GM19372 (cell line): ENCODE measurements around the gene TNFRSF13B.

Source experiments
- ATAC-seq: cut with Tn5 transposase; IDR thresholded peaks from one replicate; pipeline ENCODE4 v1.9.1; 2021; ENCODE audit warnings: mild to moderate bottlenecking, low read depth, moderate library complexity; ENCODE audit not compliant: unreplicated experiment

The TNFRSF13B gene

DNA sequence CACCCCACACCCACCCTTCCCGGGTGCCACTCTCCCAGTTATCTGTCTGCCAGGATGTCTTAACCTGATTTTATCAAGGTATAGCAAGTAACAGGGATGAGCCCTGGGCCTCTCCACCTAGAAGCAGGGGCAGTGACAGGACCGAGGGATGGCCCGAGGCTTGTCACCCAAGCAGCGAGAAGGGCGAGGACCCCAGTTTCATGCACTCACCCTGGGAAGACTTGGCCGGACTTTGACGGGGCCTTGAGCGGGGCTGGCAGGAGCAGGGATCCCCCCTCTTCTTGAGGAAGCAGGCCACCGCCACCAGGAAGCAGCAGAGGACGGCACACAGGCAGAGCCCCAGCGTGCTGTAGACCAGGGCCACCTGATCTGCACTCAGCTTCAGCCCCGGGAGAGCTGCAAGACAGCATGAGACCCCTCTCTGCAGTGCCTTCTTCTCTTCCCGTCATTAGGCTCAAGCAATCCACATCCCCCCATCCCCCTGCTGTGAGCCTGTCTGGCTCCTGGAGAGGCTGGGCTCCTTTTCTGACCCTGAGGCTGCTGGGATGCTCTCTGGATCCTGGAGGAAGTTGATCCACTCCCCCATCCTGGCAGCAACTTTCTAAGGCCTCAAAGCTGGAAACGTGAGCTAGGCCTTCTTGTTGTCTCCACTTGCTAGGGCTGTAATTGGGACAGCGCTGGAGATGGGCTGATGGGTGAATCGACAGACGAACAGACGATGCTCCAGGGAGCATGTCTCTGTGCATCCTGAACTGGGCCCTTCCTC lies 31.6 kb downstream of the TNFRSF13B start:
- ATAC-seq = no peak

DNA sequence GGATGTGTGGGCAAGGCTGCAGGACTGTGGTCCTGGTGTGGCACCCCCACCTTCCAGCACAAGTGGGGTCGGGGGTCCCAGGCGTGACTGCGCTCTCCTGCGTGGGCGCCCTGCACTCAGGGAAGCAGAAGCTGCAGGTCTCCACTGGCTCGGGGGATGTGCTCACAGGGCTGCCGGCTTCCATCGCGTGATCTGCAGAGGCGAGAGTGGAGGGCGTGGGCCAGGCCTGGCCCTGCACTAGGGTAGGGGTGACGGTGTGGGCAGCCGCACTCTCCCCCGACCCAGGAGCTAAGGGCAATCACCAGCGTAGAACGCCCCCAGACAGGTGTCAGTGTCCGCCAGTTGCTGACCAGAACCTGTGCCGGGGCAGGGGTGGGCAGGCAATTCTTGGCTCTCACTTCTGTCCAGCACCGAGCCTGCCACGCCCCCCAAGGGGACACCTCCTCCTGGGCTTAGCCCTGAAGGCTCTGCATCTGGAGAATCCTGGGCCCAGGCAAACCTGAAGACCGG lies 32.3 kb downstream of the TNFRSF13B start:
- no peak for ATAC-seq

DNA sequence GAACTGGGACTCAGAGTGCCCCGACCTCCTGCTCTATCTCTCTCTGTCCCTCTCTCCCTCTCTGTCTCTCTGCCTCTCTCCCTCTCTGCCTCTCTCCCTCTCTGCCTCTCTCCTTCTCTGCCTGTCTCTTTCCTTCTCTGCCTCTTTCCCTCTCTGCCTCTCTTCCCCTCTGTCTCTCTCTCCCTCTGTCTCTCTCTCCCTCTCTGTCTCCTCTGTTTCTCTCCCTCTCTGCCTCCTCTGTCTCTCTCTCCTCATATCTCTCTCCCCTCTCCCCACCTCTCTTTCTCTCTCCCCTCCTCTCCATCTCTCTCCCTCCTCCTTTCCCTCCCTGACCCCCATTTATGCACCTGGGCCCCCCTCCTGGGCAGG lies 32.7 kb downstream of the TNFRSF13B start:
- ATAC-seq = no peak

DNA sequence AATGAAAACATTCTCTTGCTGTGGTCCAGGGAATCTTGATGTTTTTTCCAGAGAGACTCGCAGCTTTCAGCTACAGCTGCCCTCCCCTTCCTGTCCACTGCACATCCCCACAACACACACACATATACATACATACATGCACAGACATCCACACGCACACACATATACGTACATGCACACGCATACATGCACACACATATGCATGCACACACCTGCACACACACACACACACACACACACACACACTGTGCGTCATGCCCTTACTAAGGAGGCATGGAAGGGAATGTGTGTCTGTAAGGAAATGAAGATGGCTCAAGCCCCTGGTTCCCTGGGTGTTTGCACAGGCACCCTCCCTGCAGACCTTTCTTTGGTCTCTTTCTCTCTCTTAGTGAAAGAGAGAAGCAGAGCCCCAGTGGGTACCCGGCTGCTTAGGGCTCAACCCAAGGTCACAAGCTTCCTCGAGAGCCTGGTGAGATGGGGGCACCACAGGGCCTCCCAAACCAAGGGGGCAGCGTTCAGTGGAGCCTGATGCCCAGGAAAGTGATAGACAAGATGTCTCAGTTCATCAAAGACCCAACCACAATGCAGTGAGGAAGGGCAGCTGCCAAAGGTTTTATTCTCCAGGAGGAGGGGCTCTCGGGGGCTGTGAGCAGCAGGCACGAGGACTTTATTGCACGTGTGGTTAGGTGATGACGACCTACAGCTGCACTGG lies 33.3 kb downstream of the TNFRSF13B start:
- ATAC-seq = no peak

DNA sequence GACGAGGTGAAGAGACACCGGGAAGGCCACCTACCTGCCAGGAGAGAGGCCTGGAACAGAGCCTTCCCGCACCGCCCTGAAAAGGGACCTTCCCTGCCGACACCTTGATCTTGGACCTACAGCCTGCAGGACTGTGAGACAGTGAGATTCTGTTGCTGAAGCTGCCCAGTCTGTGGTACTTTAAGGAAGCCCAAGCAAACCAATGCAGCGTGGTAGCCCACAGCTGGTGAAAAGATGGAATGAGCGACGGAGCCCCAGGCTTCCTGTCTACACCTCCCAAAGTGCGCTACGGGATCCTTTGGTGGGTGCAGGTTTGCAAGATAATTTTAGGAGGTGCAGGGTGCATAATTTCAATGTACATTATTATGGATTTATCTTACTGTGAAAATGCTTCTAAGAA lies 33.9 kb downstream of the TNFRSF13B start:
- no peak for ATAC-seq

DNA sequence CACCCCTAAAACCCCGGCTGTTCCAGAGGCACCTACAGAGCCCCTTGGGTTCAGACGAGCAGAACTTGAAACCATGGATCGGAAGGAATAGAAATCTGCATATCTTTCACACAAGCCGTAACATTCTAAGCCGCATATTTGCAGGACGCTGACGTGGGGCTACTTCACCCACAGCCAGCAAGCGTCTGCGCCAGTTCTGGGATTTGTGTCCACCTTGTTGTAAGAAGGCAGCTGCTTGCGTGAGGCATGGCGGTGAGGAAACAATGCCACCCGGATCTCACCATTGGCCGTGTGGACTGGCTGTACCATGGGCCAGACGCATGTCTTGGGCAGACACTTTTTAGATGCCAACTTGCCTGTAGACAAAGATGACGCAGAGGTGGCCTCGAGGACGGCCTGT lies 34.5 kb downstream of the TNFRSF13B start:
- ATAC-seq = no peak

DNA sequence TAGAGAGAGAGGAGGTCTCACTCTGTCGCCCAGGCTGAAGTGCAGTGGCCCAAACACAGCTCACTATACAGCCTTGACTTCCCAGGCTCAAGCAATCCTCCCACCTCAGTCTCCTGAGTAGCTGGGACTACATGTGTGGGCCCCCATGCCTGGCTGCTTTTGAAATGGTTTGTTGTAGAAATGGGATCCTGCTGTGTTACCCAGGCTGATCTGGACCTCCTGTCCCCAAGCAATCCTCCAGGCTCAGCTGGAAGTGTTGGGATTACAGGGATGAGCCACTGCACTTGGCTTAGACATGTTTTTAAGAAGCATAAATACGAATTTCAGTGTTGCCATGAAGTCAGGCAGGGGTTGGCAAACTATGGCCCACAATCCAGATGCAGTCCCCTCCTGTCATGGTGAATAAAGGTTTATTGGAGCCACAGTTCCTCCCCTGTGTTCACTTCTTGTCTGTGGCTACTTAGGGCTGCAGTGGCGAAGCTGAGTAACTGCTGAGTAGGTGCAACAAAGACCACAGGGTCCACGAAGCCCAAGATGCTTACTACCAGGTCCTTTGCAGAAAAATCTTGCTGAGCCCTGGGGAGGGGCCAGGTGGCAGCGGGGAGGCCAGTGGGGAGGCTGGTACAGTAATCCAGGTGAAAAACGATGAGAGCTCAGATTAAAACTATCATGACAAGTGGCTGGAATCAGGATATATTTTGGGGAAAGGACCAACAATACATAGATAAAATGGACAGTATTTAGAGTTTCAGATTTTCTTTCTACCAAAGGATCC lies 35.2 kb downstream of the TNFRSF13B start:
- no peak for ATAC-seq

DNA sequence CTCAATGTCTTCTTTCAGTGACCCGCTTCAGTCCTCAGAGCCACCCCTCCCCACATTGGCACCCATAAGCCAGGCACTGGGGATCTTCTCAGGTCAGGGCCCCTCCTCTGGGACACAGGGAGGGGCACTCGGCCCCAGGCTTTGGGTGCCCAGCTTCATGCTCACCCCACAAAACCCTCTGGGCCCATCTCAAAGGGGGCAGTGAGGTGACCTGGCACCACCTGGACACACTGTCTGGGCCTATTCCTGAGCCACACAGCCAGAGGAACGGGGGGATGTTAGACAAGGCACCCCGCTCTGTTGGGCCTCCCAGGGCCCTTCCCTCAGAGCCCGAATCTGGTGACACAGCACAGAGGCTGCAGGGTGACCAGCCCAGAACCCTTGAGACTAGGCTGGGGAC lies 36.1 kb downstream of the TNFRSF13B start:
- ATAC-seq = no peak

DNA sequence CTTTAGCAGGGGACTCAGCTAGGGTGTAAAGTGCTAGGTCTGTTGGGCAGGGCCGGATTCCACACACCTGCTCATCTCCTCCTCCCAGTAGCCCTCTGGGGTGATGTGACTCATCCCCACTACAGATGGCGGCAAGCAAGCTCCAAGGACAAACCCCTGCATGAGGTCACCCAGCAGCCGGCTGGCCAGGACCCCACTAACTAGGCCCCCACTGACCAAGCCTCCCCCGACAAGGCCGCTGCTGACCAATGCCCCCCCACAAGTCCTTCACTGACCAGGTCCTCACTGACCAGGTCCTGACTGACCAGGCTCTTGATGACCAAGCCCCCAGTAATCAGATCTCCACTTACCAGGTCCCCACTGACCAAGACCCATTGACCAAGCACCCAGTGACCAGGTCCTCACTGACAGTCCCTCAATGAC lies 36.7 kb downstream of the TNFRSF13B start:
- no peak for ATAC-seq

DNA sequence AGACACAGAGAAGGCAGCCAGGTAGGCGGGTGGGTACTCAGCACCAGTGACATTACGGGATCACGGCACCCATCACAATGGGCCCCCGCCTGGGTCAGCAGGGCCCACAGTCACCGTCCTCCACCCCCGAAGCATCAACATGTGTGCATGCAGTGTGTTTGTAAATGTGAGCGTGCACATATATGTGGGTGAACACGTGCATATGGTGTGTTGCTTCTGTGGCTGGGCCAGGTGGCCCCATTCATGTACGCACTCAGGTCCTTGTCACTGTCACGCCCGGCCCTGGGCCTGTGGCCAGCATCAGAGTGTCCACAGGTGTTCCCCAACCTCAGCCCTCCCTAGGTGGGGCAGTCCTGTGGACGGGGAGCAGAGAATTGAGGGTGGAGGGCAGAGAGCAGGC lies 37.1 kb downstream of the TNFRSF13B start:
- no peak for ATAC-seq

DNA sequence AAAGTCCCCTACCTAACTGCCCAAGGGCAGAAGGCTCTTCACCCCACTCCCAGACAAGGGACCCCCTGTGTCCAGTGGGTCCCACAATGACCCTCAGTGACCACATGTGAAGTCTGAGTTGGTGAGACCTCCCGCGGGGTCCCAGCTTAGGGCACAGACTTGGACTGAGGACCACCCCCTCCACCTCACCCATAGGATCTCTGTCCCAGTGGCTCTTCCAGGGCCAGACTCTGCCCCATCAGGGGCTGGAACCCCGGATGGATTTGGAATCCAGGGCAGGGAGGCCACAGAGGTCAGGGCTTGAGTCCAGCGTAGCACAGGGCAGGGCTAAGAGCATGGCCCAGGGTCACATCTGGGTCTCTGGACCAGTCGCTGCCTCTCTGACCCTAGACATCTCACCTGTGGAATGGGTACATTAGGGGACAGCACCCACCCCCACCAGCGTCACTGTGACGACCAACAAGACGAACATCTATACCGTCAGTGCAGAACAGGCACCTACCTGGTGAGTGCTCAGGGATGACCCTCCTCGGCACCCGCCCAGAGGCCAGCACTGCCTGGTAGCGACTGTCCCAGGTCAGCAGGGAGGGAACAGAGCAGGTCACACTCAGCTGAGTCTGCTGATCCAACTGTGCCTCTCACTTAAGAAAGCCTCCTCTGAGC lies 37.7 kb downstream of the TNFRSF13B start:
- no peak for ATAC-seq

DNA sequence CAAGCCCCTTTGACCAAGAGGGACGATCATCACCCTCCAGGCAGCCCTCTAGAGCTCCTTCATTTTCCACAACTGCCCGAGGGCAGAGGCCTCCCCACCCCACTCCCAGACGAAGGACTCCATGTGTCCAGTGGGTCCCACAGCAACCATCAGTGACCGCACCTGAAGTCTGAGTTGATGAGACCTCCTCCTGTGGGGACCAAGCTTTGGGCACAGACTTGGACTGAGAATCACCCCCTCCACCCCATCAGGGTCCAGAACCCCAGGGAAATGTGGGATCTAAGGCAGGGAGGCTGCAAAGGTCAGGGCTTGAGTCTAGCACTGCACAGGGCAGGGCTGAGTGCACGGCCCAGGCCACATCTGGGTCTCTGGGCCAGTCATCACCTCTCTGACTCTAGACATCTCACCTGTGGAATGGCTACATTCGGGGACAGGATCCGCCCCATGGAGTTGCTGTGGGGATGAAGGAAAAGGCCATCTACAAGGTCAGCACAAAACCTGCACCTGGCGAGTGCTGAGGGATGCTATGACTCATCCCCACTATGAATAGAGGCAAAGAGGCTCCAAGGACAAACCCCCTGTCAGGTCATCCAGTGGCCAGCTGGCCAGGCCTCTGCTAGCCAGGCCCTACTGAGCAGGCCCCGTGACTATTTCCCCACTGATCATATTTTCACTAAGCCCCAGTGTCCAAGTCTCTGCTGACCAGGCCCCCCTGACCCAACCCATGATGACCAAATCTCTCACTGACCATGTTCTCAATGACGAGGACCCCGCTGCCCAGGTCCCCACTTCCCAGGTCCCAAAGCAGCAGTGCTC lies 38.4 kb downstream of the TNFRSF13B start:
- no peak for ATAC-seq

DNA sequence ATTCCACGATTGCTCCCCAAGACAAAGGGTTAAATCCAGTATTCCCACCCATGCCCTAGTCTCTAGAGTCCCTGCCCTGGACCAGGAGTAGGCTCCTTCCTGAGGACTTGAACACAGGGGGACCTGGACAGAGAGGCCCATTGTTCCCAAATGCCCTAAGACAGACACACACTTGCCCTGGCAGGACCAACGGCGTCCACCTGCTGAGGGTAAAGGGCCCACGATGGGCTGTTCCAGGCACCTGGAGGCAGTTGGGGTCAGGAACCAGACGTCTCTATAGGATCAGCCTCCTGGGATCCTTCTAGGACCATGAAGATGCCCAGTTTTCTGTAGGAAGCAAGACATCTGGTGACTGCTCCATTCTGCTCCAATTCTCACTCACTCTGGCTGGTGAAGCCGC lies 39.3 kb downstream of the TNFRSF13B start:
- no peak for ATAC-seq

DNA sequence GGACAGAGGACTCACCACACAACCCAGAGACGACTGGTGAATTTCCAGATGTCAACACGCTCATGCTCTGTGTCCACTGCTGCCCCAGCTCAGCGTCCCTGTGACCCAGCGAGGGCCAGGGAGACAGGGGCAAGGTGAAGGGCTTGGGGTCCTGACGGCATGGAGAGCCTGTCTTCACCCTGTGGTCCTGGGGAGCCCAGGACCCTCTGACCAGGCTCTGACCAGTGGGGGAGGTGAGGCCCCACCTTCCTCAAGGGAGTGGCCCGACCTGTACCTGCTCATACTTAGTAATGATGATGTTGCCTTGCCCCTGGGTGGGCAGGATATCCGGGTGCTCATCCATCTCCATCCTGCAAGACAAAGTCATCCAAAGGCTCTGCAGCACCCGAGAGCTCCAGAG lies 39.8 kb downstream of the TNFRSF13B start:
- ATAC-seq = no peak

DNA sequence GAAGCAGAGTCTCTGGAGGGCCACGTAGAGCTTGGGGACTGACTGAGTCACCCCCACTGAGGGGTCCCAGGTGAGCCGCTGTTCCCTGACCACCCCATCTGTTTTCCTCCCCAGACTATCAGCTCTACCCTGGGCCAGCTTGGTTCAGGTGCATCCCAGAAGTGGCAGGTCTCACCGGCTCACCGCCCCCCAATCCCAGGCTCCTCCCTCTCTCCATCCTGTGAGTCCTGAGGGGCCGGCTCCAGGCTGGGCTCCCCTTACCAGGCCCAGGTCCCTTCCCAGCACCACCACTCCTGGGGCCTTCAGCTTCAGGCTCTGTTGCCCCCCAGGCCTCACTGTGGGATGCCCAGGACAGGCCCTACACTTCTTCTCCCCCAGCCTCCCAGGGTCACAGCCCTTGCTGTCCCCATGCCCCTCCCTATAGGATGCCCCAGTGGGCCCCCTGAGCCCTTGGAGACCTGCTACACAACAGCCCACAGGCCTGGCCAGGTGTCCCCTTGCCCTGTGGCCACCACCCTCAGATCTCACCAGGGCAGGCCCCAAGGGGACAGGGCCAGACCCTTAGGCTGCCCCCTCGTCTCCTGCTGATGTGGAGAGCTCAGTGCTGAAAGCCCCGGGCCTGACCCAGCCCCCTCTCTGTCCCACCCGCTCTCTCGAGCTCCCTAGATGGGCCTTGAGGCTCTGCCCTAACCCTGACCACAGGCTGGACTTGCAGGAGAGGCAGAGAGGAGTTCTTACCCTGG lies 40.4 kb downstream of the TNFRSF13B start:
- ATAC-seq = no peak

DNA sequence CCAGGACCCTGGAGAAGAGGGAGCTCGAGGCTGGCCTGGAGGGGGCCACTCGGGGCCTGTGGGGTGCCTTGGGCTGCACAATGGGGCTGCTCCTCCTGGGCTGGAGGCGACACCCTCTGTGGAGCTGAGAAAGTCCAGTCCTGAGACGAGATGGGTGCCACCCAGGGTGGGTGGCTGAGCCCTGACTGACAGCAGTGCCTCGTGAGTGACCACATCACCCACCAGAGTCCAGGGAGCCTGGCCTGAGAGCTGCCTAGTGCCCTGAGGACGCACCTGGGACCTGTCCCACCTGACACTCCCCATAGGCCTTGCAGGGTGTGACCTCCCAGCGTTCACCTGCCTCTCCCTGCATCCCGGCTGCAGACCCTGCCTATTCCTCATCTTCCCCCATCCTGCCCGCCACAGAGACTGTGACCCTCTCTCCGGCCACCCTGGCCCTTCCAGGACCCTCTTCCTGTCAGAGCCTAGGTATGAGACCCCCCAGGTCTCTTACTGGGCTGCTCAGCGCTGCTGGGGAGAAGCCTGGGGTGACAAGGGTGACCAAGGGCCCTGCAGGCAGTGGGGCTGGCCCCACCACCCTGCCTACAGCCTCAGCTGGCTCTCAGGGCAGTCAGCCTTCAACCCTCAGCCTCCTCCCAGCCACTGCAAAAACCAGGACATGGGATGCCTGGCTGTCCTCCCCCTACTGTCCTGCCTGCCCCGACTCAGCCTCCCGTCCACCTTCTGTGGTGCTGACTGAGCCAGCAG lies 41.2 kb downstream of the TNFRSF13B start:
- ATAC-seq = no peak

DNA sequence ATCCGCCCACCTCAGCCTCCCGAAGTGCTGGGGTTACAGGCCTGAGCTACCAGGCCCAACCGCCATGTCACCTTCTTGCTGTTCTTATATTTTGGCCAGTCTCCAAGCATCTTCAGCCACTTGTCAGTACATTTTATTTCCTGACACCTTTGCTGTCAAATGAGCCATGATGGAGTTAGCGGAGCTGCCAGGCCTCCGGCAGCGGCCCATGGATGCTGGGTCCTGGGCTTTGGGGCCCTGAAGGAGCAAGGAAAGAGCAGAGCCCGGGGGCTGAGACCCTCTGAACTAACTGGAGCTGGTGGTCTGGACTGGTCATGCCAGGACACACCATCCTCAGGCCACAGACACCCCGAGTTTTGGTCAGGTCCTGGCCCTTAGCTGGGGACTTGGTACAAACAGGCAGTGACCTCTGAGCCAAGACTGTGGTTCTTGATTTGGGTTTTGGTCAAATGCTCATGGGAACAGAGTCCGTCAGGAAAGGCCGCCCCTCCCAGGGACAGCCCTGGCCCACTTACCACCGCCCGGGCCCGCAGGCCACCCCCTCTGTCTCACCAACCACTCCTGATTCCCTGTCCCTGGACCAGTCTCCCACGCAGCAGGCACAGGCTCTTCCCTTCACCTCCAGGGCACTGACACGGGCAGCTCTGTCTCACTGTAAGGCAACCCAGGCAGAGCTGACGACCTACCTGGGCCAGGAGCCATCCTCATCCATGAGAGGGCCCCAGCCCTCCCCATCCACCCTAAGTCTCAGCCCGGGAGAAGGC lies 42.0 kb downstream of the TNFRSF13B start:
- ATAC-seq = no peak
